GM19351 (cell line): ENCODE data around the gene ENTPD8.
"Not testable (repeated sequence)": the region's sequence is repeated elsewhere in the genome, so short reads cannot be mapped to it uniquely, and the experiment has no call there.

ENCODE experiments used
- ATAC-seq: cut with Tn5 transposase; IDR thresholded peaks from one replicate; pipeline ENCODE4 v1.9.1; 2021; ENCODE audit warnings: mild to moderate bottlenecking, moderate library complexity; ENCODE audit not compliant: unreplicated experiment

Gene ENTPD8

GRCh38 chr9:137416006-137416562 is 25.1 kb downstream of the ENTPD8 start:
- ATAC-seq, result no peak

GRCh38 chr9:137415451-137415850 is 25.7 kb downstream of the ENTPD8 start:
- ATAC-seq, result no peak

- no peak for ATAC-seq
Observed at GRCh38 chr9:137412431-137412830, 28.7 kb downstream of the ENTPD8 start.

- ATAC-seq, result no peak
Observed at GRCh38 chr9:137411645-137412380, 29.3 kb downstream of the ENTPD8 start.

GRCh38 chr9:137411260-137411644 is 29.9 kb downstream of the ENTPD8 start:
- no peak for ATAC-seq

- no peak for ATAC-seq
Observed at GRCh38 chr9:137410891-137411249, 30.3 kb downstream of the ENTPD8 start.

- ATAC-seq, result not testable (repeated sequence)
Observed at GRCh38 chr9:137410236-137410890, 30.8 kb downstream of the ENTPD8 start.

GRCh38 chr9:137409515-137409914 is 31.6 kb downstream of the ENTPD8 start:
- no peak for ATAC-seq

GRCh38 chr9:137408651-137409405 is 32.3 kb downstream of the ENTPD8 start:
- ATAC-seq, result no peak

- no peak for ATAC-seq
Observed at GRCh38 chr9:137407590-137408300, 33.4 kb downstream of the ENTPD8 start.

- ATAC-seq, result no peak
Observed at GRCh38 chr9:137406876-137407589, 34.1 kb downstream of the ENTPD8 start.

GRCh38 chr9:137406085-137406760 is 34.9 kb downstream of the ENTPD8 start:
- ATAC-seq, result no peak

GRCh38 chr9:137405677-137406081 is 35.5 kb downstream of the ENTPD8 start:
- no peak for ATAC-seq

- ATAC-seq, result no peak
Observed at GRCh38 chr9:137404961-137405567, 36.1 kb downstream of the ENTPD8 start.

GRCh38 chr9:137403269-137403668 is 37.9 kb downstream of the ENTPD8 start:
- no peak for ATAC-seq

- no peak for ATAC-seq
Observed at GRCh38 chr9:137402746-137403145, 38.4 kb downstream of the ENTPD8 start.

GRCh38 chr9:137398561-137399468 is 42.3 kb downstream of the ENTPD8 start:
- ATAC-seq, result no peak

GRCh38 chr9:137397675-137398423 is 43.3 kb downstream of the ENTPD8 start:
- ATAC-seq, result no peak
